A549 treated with GW870086 at 1 μM for 4 hours (cell line): ENCODE measurements around the gene FAM98B. TPM values are rescaled to one million over a fixed set of nuclear protein-coding genes. Genes with fewer than 3 reads are reported as not detected.

Source experiments
- total RNA-seq: library from RNA; stranded (reverse); fragments of 200-300 nt; extraction: Qiagen RNA extraction; gene quantifications from 5 replicates; pipeline ENCODE4 v1.2.3, GENCODE V29; 2022; ENCODE audit warnings: low read depth

The FAM98B gene
- total RNA-seq: 8.0 to 15.6 TPM (median 11.0 TPM) in 5 replicates

DNA sequence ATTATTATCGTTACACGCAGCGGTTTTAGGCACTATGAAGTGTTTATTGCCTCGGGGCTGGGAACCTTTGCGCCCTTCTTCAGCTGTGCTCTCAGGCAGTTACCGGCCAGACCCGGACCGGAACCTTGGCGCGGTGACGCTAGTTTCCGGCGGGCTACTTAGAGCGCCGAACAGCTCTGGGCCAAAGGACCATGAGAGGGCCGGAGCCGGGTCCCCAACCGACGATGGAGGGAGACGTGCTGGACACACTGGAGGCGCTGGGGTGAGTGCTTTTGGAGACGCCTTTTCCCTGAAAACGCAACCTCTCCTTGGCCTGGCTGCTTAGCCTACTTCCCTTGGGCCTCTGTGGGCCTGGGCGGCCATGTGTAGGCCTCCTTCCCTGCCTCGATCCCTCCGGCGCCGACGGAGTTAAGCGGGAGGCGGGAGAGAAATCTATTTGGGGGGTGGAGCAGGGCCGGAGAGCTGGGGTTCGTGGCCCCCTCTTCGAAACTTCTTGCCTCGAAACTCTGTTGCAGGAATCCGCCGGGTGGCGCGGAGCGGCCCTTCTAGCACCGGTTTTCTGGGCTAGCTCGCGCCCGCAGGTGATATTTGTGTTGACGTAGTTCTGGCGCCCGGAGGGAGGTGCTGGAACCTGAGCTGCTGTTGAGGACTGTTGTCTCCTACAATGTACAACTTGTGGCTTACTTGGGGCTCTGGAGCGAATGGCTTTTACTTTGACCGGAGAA lies at the start of gene FAM98B:
TSS of gene FAM98B (plus strand) at position 157 of the 725 bp plus-strand sequence. CDS start at position 192, 35 bp downstream.

Other genes starting within 250 kb of the FAM98B start
- 5.7 to 9.6 TPM (median 8.3 TPM) in 5 replicates for gene SPRED1, start 201.3 kb upstream of the FAM98B start, total RNA-seq
- 0.27 to 0.58 TPM (median 0.37 TPM) in 5 replicates for gene RASGRP1, start 110.7 kb downstream of the FAM98B start, total RNA-seq